GM12892 (cell line): ENCODE results near the gene KAZN.

Experiments
- DNase-seq: peaks from one replicate; pipeline ENCODE4 v3.0.0; 2011; ENCODE audit not compliant: insufficient read length
- FAIRE-seq: peaks from 2 replicates; lab custom pipeline; 2011; peaks lifted over from hg19 to GRCh38; lab: Jason Lieb, UNC
- POLR2A ChIP-seq: IDR thresholded peaks from 2 replicates; pipeline ENCODE4 v1.6.1; 2011; ENCODE audit warnings: low read depth, low read length, control low read depth
- POLR2AphosphoS5 ChIP-seq: IDR thresholded peaks from 2 replicates; pipeline ENCODE4 v1.6.1; 2011; ENCODE audit warnings: low read depth, low read length, control low read depth
- TAF1 ChIP-seq: IDR thresholded peaks from 2 replicates; pipeline ENCODE4 v1.6.1; 2011; ENCODE audit warnings: low read depth, mild to moderate bottlenecking, control low read depth, low read length, borderline replicate concordance

KAZN gene

GRCh38 chr1:14630986-14631385 is 32.5 kb downstream of the KAZN start:
- no peak for DNase-seq
- TF ChIP-seq POLR2A, result no peak
- TF ChIP-seq POLR2AphosphoS5, result no peak
- TF ChIP-seq TAF1, result no peak
- no peak for FAIRE-seq

GRCh38 chr1:14631421-14631820 is 32.9 kb downstream of the KAZN start:
- no peak for DNase-seq
- no peak for FAIRE-seq
- TF ChIP-seq POLR2AphosphoS5, result no peak
- TF ChIP-seq TAF1, result no peak
- no peak for TF ChIP-seq POLR2A

GRCh38 chr1:14634486-14634885 is 36.0 kb downstream of the KAZN start:
- TF ChIP-seq TAF1, result no peak
- FAIRE-seq (no peak), DNase-seq (no peak)

GRCh38 chr1:14635421-14635820 is 36.9 kb downstream of the KAZN start:
- FAIRE-seq, result no peak
- DNase-seq, result no peak
- no peak for TF ChIP-seq POLR2AphosphoS5
- TF ChIP-seq POLR2A, result no peak
- no peak for TF ChIP-seq TAF1

GRCh38 chr1:14636897-14637632 is 38.6 kb downstream of the KAZN start:
- DNase-seq, result no peak
- FAIRE-seq, result no peak
- TF ChIP-seq POLR2A (no peak), TAF1 (no peak), POLR2AphosphoS5 (no peak)

- FAIRE-seq (no peak), DNase-seq (no peak)
- no peak for TF ChIP-seq POLR2A
- TF ChIP-seq TAF1, result no peak
- no peak for TF ChIP-seq POLR2AphosphoS5
These were observed 41.0 kb downstream of the KAZN start for GRCh38 chr1:14639291-14640050.

- TF ChIP-seq TAF1 (no peak), POLR2A (no peak), POLR2AphosphoS5 (no peak)
These were observed 44.2 kb downstream of the KAZN start for GRCh38 chr1:14642712-14643111.

GRCh38 chr1:14646973-14647372 is 48.5 kb downstream of the KAZN start:
- TF ChIP-seq POLR2A (no peak), POLR2AphosphoS5 (no peak), TAF1 (no peak)
- no peak for DNase-seq
- no peak for FAIRE-seq

More at GRCh38 chr1:14642712-14643111, 44.2 kb downstream of the KAZN start:
- FAIRE-seq (no peak), DNase-seq (no peak)

- DNase-seq (no peak), FAIRE-seq (no peak)
- TF ChIP-seq POLR2AphosphoS5 (no peak), TAF1 (no peak), POLR2A (no peak)
These were observed 49.3 kb downstream of the KAZN start for GRCh38 chr1:14647777-14648176.

- no peak for TF ChIP-seq POLR2AphosphoS5
- TF ChIP-seq POLR2A, result no peak
- TF ChIP-seq TAF1, result no peak
- no peak for DNase-seq
- no peak for FAIRE-seq
These were observed 49.9 kb downstream of the KAZN start for GRCh38 chr1:14648391-14648790.

- FAIRE-seq (no peak), DNase-seq (no peak)
- TF ChIP-seq POLR2A, result no peak
These were observed 50.7 kb downstream of the KAZN start for GRCh38 chr1:14648896-14649855.

- DNase-seq (no peak), FAIRE-seq (no peak)
- TF ChIP-seq POLR2A (no peak), TAF1 (no peak), POLR2AphosphoS5 (no peak)
These were observed 51.5 kb downstream of the KAZN start for GRCh38 chr1:14649976-14650375.
